WTC11 (cell line): ENCODE data around the gene TMEM245. TPM values are rescaled to one million over a fixed set of nuclear protein-coding genes. Genes with fewer than 3 reads are reported as not detected.

Experiments
- ATAC-seq: fragments of 200-7000 bp; cut with Tn5 transposase; 2 replicates; pipeline ENCODE4 v1.10.0; 2021; ENCODE audit warnings: mild to moderate bottlenecking, moderate library complexity
- CTCF ChIA-PET: fragments of 300-600 bp; sonication (Branson Sonifier 250); formaldehyde crosslinking; loops from one replicate; lab custom pipeline; 2021; ENCODE audit warnings: antibody characterized with exemption; lab: Charles Lee
- POLR2A ChIA-PET: fragments of 350-600 bp; sonication (Branson Sonifier 250); formaldehyde crosslinking; loops from one replicate; lab custom pipeline; 2021; ENCODE audit warnings: antibody characterized with exemption; lab: Charles Lee
- DNase-seq: peaks from one replicate; pipeline ENCODE4 v3.0.0; 2021; ENCODE audit warnings: low spot score
- H3K27ac Mint-ChIP-seq: 2 replicates; pipeline ENCODE4 v1.8.0; 2021; ENCODE audit warnings: mixed read lengths
- H3K27me3 Mint-ChIP-seq: 2 replicates; pipeline ENCODE4 v1.8.0; 2021; ENCODE audit warnings: low read depth, mild to moderate bottlenecking, moderate library complexity, mixed read lengths
- H3K36me3 Mint-ChIP-seq: 2 replicates; pipeline ENCODE4 v1.8.0; 2021; ENCODE audit warnings: mixed read lengths
- H3K4me1 Mint-ChIP-seq: 2 replicates; pipeline ENCODE4 v1.8.0; 2022; ENCODE audit warnings: mixed read lengths
- H3K4me3 Mint-ChIP-seq: 2 replicates; pipeline ENCODE4 v1.8.0; 2021; ENCODE audit warnings: mild to moderate bottlenecking, moderate library complexity, mixed read lengths
- H3K9me3 Mint-ChIP-seq: 2 replicates; pipeline ENCODE4 v1.8.0; 2021; ENCODE audit warnings: mixed read lengths
- AFF4 ChIP-seq: sonication (generic); formaldehyde crosslinking; IDR thresholded peaks from 2 replicates; pipeline ENCODE4 v1.8.1; 2023; ENCODE audit warnings: mild to moderate bottlenecking, missing genetic modification reagents, borderline replicate concordance
- ATF1 ChIP-seq: sonication (generic); formaldehyde crosslinking; IDR thresholded peaks from 2 replicates; pipeline ENCODE4 v1.8.1; 2023; ENCODE audit warnings: mild to moderate bottlenecking, moderate library complexity, missing genetic modification reagents
- CBFB ChIP-seq: sonication (generic); formaldehyde crosslinking; IDR thresholded peaks from 2 replicates; pipeline ENCODE4 v1.8.1; 2022; ENCODE audit warnings: mild to moderate bottlenecking, low read depth, missing genetic modification reagents
- CREB1 ChIP-seq: sonication (generic); formaldehyde crosslinking; IDR thresholded peaks from 2 replicates; pipeline ENCODE4 v1.8.0; 2023; ENCODE audit warnings: mild to moderate bottlenecking, missing genetic modification reagents
- GABPB1 ChIP-seq: sonication (generic); formaldehyde crosslinking; IDR thresholded peaks from 2 replicates; pipeline ENCODE4 v1.8.1; 2023; ENCODE audit warnings: mild to moderate bottlenecking, missing genetic modification reagents
- IRF2 ChIP-seq: sonication (generic); formaldehyde crosslinking; IDR thresholded peaks from 2 replicates; pipeline ENCODE4 v1.8.0; 2022; ENCODE audit warnings: low read depth, missing genetic modification reagents, borderline replicate concordance
- NR2C2 ChIP-seq: sonication (generic); formaldehyde crosslinking; IDR thresholded peaks from 2 replicates; pipeline ENCODE4 v1.8.0; 2022; ENCODE audit warnings: mild to moderate bottlenecking, missing genetic modification reagents
- RORB ChIP-seq: fragments of 250-450 bp; sonication (Bioruptor Pico); IDR thresholded peaks from 2 replicates; pipeline ENCODE4 v1.9.0; 2021; ENCODE audit warnings: mild to moderate bottlenecking
- TP53 ChIP-seq: sonication (generic); formaldehyde crosslinking; IDR thresholded peaks from 2 replicates; pipeline ENCODE4 v1.8.1; 2023; ENCODE audit warnings: mild to moderate bottlenecking, missing genetic modification reagents
- ZNF138 ChIP-seq: sonication (generic); formaldehyde crosslinking; conservative IDR thresholded peaks from 2 replicates; pipeline ENCODE4 v1.8.1; 2022; ENCODE audit warnings: mild to moderate bottlenecking, moderate library complexity, missing genetic modification reagents
- ZSCAN18 ChIP-seq: fragments of 250-450 bp; sonication (Bioruptor Pico); IDR thresholded peaks from 2 replicates; pipeline ENCODE4 v2.1.2; 2022; ENCODE audit warnings: mild to moderate bottlenecking, moderate library complexity
- total RNA-seq: library from RNA; stranded (reverse); gene quantifications from 3 replicates; pipeline ENCODE4 v1.2.3, GENCODE V29; 2021
- TF ChIP-seq, protein P1 (sequence below): sonication (generic); formaldehyde crosslinking; IDR thresholded peaks from 2 replicates; pipeline ENCODE4 v1.8.1; 2022; ENCODE audit warnings: low read depth, mild to moderate bottlenecking, moderate library complexity, missing genetic modification reagents, borderline replicate concordance
- TF ChIP-seq, protein P2 (sequence below): sonication (generic); formaldehyde crosslinking; IDR thresholded peaks from 2 replicates; pipeline ENCODE4 v1.8.0; 2023; ENCODE audit warnings: missing genetic modification reagents

Gene TMEM245
- total RNA-seq, 1 experiment from 2014 or later: 40.8 TPM

GRCh38 chr9:109083813-109084405, 35.8 kb downstream of the TMEM245 start (continued):
- no peak for TF ChIP-seq CBFB

GRCh38 chr9:109083141-109083540, 36.6 kb downstream of the TMEM245 start:
- Mint-ChIP-seq H3K9me3 (no peaks in the 10 kb centered on the region), H3K36me3 (peaks cover 39% of the 10 kb centered on the region), H3K4me3 (no peak overlapping the region), H3K27me3 (no peaks in the 10 kb centered on the region), H3K4me1 (no peaks in the 10 kb centered on the region), H3K27ac (0 out of 2 replicates have a peak overlapping the region, but pooled peaks have one; percentile 33)
- ChIA-PET CTCF (interaction anchor here (0.7 kb wide), 1 partner anchor 61 kb away, joined by 3 read pairs; no protein-coding TSS in a partner anchor), POLR2A (interaction anchor here (0.6 kb wide), 1 partner anchor 101 kb away, joined by 3 read pairs; no protein-coding TSS in a partner anchor)
- ATAC-seq (no peak), DNase-seq (no peak)
- TF ChIP-seq, protein P1, sequence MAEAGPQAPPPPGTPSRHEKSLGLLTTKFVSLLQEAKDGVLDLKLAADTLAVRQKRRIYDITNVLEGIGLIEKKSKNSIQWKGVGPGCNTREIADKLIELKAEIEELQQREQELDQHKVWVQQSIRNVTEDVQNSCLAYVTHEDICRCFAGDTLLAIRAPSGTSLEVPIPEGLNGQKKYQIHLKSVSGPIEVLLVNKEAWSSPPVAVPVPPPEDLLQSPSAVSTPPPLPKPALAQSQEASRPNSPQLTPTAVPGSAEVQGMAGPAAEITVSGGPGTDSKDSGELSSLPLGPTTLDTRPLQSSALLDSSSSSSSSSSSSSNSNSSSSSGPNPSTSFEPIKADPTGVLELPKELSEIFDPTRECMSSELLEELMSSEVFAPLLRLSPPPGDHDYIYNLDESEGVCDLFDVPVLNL (CRISPR knock-in tag): no peak
- no peak for TF ChIP-seq NR2C2 (CRISPR knock-in tag)
- TF ChIP-seq ZSCAN18 (CRISPR knock-in tag): no peak
- no peak for TF ChIP-seq CREB1
- TF ChIP-seq IRF2 (CRISPR knock-in tag): no peak
- TF ChIP-seq, protein P2, sequence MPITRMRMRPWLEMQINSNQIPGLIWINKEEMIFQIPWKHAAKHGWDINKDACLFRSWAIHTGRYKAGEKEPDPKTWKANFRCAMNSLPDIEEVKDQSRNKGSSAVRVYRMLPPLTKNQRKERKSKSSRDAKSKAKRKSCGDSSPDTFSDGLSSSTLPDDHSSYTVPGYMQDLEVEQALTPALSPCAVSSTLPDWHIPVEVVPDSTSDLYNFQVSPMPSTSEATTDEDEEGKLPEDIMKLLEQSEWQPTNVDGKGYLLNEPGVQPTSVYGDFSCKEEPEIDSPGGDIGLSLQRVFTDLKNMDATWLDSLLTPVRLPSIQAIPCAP (CRISPR knock-in tag): no peak
- no peak for TF ChIP-seq ZNF138 (CRISPR knock-in tag)
- no peak for TF ChIP-seq ATF1 (CRISPR knock-in tag)

GRCh38 chr9:109082091-109082620, 37.6 kb downstream of the TMEM245 start:
- Mint-ChIP-seq H3K4me3 (no peak overlapping the region), H3K4me1 (no peaks in the 10 kb centered on the region), H3K36me3 (peaks cover 39% of the 10 kb centered on the region), H3K9me3 (no peaks in the 10 kb centered on the region), H3K27me3 (no peaks in the 10 kb centered on the region), H3K27ac (no peak overlapping the region)
- ChIA-PET CTCF (no interaction called here), POLR2A (no interaction called here)
- DNase-seq (no peak), ATAC-seq (no peak)
- peak; percentile 36; the same call in 1 of the 2 replicates for TF ChIP-seq GABPB1 (CRISPR knock-in tag)
- no peak for TF ChIP-seq RORB (CRISPR knock-in tag)
- TF ChIP-seq TP53 (CRISPR knock-in tag): no peak
- TF ChIP-seq AFF4 (CRISPR knock-in tag): no peak
